Osteocyte (in vitro differentiated cells): ENCODE measurements around the gene SNX4. TPM values are rescaled to one million over a fixed set of nuclear protein-coding genes. Genes with fewer than 3 reads are reported as not detected.
A peak's percentile ranks its signal among the peaks of the same experiment; 100 is the strongest.

Experiments
- DNase-seq: peaks from one replicate; pipeline ENCODE4 v3.0.0; 2021; ENCODE audit warnings: mixed read lengths; ENCODE audit not compliant: unreplicated experiment; ENCODE audit errors: extremely low spot score
- H3K27ac Mint-ChIP-seq: one replicate; pipeline ENCODE4 v1.8.0; 2021; ENCODE audit warnings: mild to moderate bottlenecking, mixed read lengths; ENCODE audit not compliant: unreplicated experiment
- H3K27me3 Mint-ChIP-seq: one replicate; pipeline ENCODE4 v1.8.0; 2021; ENCODE audit warnings: mixed read lengths; ENCODE audit not compliant: unreplicated experiment
- H3K36me3 Mint-ChIP-seq: one replicate; pipeline ENCODE4 v1.8.0; 2021; ENCODE audit warnings: mixed read lengths; ENCODE audit not compliant: unreplicated experiment
- H3K4me1 Mint-ChIP-seq: one replicate; pipeline ENCODE4 v1.8.0; 2021; ENCODE audit warnings: mixed read lengths; ENCODE audit not compliant: unreplicated experiment
- H3K4me3 Mint-ChIP-seq: one replicate; pipeline ENCODE4 v1.8.0; 2021; ENCODE audit warnings: mild to moderate bottlenecking, moderate library complexity, mixed read lengths; ENCODE audit not compliant: unreplicated experiment
- H3K9me3 Mint-ChIP-seq: one replicate; pipeline ENCODE4 v1.8.0; 2021; ENCODE audit warnings: mixed read lengths; ENCODE audit not compliant: unreplicated experiment
- CTCF ChIP-seq: fragments of 200-600 bp; sonication (generic); IDR thresholded peaks from 2 replicates; pipeline ENCODE4 v1.5.0; 2021; ENCODE audit warnings: antibody characterized with exemption, mild to moderate bottlenecking, moderate library complexity
- total RNA-seq: library from RNA; stranded (reverse); gene quantifications from 2 replicates; pipeline ENCODE4 v1.2.1, GENCODE V29; 2021

Gene SNX4
- total RNA-seq, 1 donor from 2014 or later = 54.4 TPM

DNA sequence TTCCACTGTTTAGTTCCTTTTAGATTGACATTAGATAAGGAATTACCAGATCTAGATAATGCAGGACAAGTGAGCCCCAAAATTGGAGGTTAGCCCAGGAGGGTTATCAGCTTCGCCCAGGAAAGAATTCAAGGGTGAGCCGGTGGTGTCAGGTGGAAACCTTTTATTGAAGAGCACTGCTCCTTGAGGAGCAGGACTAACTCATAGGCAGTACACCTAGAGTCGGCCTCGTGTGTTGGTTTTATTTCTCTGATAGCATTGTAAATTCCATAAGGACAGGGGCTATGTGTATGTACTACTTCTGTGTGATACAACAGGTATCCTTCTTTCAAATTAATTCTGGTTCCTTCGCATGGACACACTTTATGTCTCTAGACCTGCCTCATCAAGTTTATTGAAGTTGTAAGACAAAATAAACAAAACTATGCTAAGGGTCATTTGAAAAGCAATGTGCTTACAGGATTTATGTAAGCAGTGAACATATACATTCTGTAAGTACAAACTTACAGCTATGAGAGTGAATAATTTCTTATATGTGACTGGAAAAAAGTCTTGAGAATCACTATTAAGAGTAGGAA, 57.2 kb downstream of the SNX4 start:
- H3K4me3 Mint-ChIP-seq = no peak overlapping the region
- H3K9me3 Mint-ChIP-seq = no peaks in the 10 kb centered on the region
- no peak overlapping the region for H3K27ac Mint-ChIP-seq
- H3K27me3 Mint-ChIP-seq = no peaks in the 10 kb centered on the region
- H3K36me3 Mint-ChIP-seq = peaks cover 41% of the 10 kb centered on the region
- H3K4me1 Mint-ChIP-seq = no peaks in the 10 kb centered on the region
- TF ChIP-seq CTCF = no peak
- no peak for DNase-seq

DNA sequence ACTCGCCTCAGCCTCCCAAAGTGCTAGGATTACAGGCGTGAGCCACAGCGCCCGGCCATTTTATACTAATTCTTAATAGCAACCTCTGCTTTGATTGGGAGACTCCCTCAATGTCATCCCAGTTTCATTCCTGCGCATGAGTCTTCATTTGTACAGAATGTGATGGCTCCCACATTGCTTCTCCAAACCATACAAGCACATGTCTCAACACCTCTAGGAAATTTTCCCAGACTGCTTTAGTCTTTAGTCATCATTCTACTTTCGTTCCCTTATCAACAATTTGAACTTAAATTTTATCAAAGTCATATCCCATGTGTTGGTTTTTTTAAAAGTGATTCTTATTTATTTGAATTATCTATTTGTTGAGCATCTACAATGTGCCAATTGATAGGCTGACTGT, 58.1 kb downstream of the SNX4 start:
- H3K4me1 Mint-ChIP-seq = no peaks in the 10 kb centered on the region

DNA sequence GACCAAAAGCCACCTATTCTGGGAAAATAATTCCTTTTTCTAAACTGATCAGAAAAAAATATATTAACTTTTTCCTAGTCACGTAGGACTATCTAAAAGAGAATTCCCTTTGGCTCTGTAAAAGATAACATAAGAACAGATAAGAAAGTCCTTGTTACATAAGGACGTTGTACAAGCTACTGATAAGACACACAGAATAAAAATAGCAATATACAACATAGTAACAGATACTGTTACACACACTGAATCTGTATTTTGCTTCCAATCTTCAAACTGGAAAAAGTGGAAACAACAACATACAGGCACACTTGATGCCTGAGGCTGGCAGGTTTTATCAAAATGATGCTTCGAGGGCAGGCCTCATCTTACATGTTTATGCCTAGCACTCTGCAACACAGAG, 59.8 kb downstream of the SNX4 start:
- no peak overlapping the region for H3K4me3 Mint-ChIP-seq
- TF ChIP-seq CTCF = no peak
- no peak overlapping the region for H3K27ac Mint-ChIP-seq
- no peaks in the 10 kb centered on the region for H3K4me1 Mint-ChIP-seq
- DNase-seq = no peak
- H3K27me3 Mint-ChIP-seq = no peaks in the 10 kb centered on the region
- no peaks in the 10 kb centered on the region for H3K9me3 Mint-ChIP-seq
- H3K36me3 Mint-ChIP-seq = peaks cover 44% of the 10 kb centered on the region

More for the DNA sequence above, 58.1 kb downstream of the SNX4 start:
- TF ChIP-seq CTCF = no peak
- DNase-seq = no peak
- Mint-ChIP-seq H3K9me3 (no peaks in the 10 kb centered on the region), H3K27me3 (no peaks in the 10 kb centered on the region), H3K4me3 (no peak overlapping the region), H3K36me3 (peaks cover 37% of the 10 kb centered on the region), H3K27ac (no peak overlapping the region)

GRCh38 chr3:125443923-125444322, 76.1 kb downstream of the SNX4 start:
- no peak for DNase-seq
- Mint-ChIP-seq H3K4me1 (peaks cover 8% of the 10 kb centered on the region), H3K4me3 (no peak overlapping the region), H3K27me3 (no peaks in the 10 kb centered on the region), H3K36me3 (peaks cover 29% of the 10 kb centered on the region), H3K27ac (peak overlapping the region; percentile 54), H3K9me3 (peaks cover 7% of the 10 kb centered on the region)
- no peak for TF ChIP-seq CTCF

GRCh38 chr3:125442506-125442905, 77.5 kb downstream of the SNX4 start:
- H3K4me3 Mint-ChIP-seq = no peak overlapping the region
- peaks cover 13% of the 10 kb centered on the region for H3K4me1 Mint-ChIP-seq
- no peak for DNase-seq
- no peak overlapping the region for H3K27ac Mint-ChIP-seq
- H3K36me3 Mint-ChIP-seq = peaks cover 26% of the 10 kb centered on the region
- TF ChIP-seq CTCF = no peak
- H3K27me3 Mint-ChIP-seq = no peaks in the 10 kb centered on the region
- peaks cover 7% of the 10 kb centered on the region for H3K9me3 Mint-ChIP-seq
